Measurements from ENCODE around the gene PIP5KL1.

Gene PIP5KL1

DNA sequence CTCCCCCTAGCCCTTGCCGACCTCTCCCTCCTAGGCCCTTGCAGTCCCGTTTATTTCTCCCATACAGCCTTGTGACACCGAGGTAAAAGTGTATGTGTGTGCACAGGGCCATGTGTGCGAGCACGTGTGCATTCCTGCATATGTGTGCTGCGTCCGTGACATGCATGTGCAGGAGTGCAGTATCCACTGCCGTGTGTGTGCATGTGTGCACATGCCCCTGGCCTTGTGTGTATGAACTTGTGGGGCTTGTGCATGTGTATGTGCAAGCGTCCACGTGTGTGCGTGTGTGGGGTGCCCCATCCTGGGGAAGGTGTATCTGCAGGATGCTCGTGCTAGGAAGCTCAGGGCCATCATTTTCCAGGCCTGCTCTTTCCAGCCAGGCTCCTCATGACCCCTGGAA, 59.7 kb downstream of the PIP5KL1 start:
- no peak for DNase-seq

All from left hindlimb (tissue), 1 donor.